ENCODE data around the gene CEACAM8. TPM values are rescaled to one million over a fixed set of nuclear protein-coding genes. Genes with fewer than 3 reads are reported as not detected.
A peak's percentile ranks its signal among the peaks of the same experiment; 100 is the strongest.
"Not testable (repeated sequence)": the region's sequence is repeated elsewhere in the genome, so short reads cannot be mapped to it uniquely, and the experiment has no call there.

CEACAM8 gene
- total and polyA plus RNA-seq, 7 experiments from 2014 or later, result 0.59 TPM; not detected in 6

GRCh38 chr19:42563352-42564210, 31.1 kb downstream of the CEACAM8 start:
- DNase-seq, result peak in 3 of 9 donors; percentile 4 to 26 (median 17)
- no peak overlapping the region for H3K27ac ChIP-seq (ENCODE audit: low read depth, low read length)

GRCh38 chr19:42561512-42561911, 33.2 kb downstream of the CEACAM8 start:
- H3K36me3 Mint-ChIP-seq, result no peaks in the 10 kb centered on the region
- H3K9me3 Mint-ChIP-seq, result peaks cover 0 to 1% (median 0%) of the 10 kb centered on the region in 11 donors
- ChIA-PET CTCF (no interaction called here), POLR2A (no interaction called here)
- no peak for DNase-seq
- H3K4me3 ChIP-seq (ENCODE audit: low read length), result no peak overlapping the region
- no peaks in the 10 kb centered on the region for H3K36me3 ChIP-seq (ENCODE audit: control insufficient read depth in 2 of 3, insufficient read depth in 3 of 3, low read length in 3 of 3)
- no peak overlapping the region for H3K27ac ChIP-seq (ENCODE audit: low read depth, low read length)
- H3K4me3 Mint-ChIP-seq, result no peak overlapping the region
- no peaks in the 10 kb centered on the region for H3K9me3 ChIP-seq (ENCODE audit: control insufficient read depth in 2 of 3, low read length in 3 of 3)
- peaks cover 10 to 32% (median 20%) of the 10 kb centered on the region in 5 donors for H3K27me3 Mint-ChIP-seq
- no peaks in the 10 kb centered on the region for H3K27me3 ChIP-seq (ENCODE audit: control insufficient read depth in 2 of 2, insufficient read depth in 2 of 2, low read length in 2 of 2)
- no peak overlapping the region for H3K27ac Mint-ChIP-seq
- no peak for ATAC-seq
- H3K4me1 Mint-ChIP-seq, result peaks cover 0 to 6% (median 0%) of the 10 kb centered on the region in 7 donors
- intact Hi-C loops (cut with micrococcal nuclease), result no loop called here
- H3K4me1 ChIP-seq (ENCODE audit: control insufficient read depth in 2 of 2, insufficient read depth in 2 of 2, low read length in 2 of 2), result no peaks in the 10 kb centered on the region

More at GRCh38 chr19:42563352-42564210, 31.1 kb downstream of the CEACAM8 start:
- H3K27ac Mint-ChIP-seq, result peak overlapping the region in 1 of 9 donors; percentile 42
- Histone ChIP-seq H3K9me3 (ENCODE audit: control insufficient read depth in 2 of 3, low read length in 3 of 3) (no peaks in the 10 kb centered on the region), H3K4me1 (ENCODE audit: control insufficient read depth in 2 of 2, insufficient read depth in 2 of 2, low read length in 2 of 2) (no peaks in the 10 kb centered on the region), H3K36me3 (ENCODE audit: control insufficient read depth in 2 of 3, insufficient read depth in 3 of 3, low read length in 3 of 3) (no peaks in the 10 kb centered on the region), H3K27me3 (ENCODE audit: control insufficient read depth in 2 of 2, insufficient read depth in 2 of 2, low read length in 2 of 2) (no peaks in the 10 kb centered on the region), H3K4me3 (ENCODE audit: low read length) (no peak overlapping the region)
- ATAC-seq, result peak; percentile 75
- ChIA-PET POLR2A (no interaction called here), CTCF (interaction anchor here (0.7 kb wide), 1 partner anchor 27 kb away, joined by 4 read pairs; no protein-coding TSS in a partner anchor)
- intact Hi-C loops (cut with micrococcal nuclease), result no loop called here
- H3K4me1 Mint-ChIP-seq, result peaks cover 0 to 9% (median 4%) of the 10 kb centered on the region in 7 donors
- H3K27me3 Mint-ChIP-seq, result peaks cover 5 to 24% (median 18%) of the 10 kb centered on the region in 5 donors
- H3K9me3 Mint-ChIP-seq, result no peaks in the 10 kb centered on the region
- no peaks in the 10 kb centered on the region for H3K36me3 Mint-ChIP-seq
- no peak overlapping the region for H3K4me3 Mint-ChIP-seq

GRCh38 chr19:42560731-42561130, 34.0 kb downstream of the CEACAM8 start:
- H3K9me3 ChIP-seq (ENCODE audit: control insufficient read depth in 2 of 3, low read length in 3 of 3), result no peaks in the 10 kb centered on the region
- intact Hi-C loops (cut with micrococcal nuclease), result no loop called here
- peaks cover 18 to 36% (median 21%) of the 10 kb centered on the region in 5 donors for H3K27me3 Mint-ChIP-seq
- POLR2A ChIA-PET, result no interaction called here
- no peaks in the 10 kb centered on the region for H3K4me1 ChIP-seq (ENCODE audit: control insufficient read depth in 2 of 2, insufficient read depth in 2 of 2, low read length in 2 of 2)
- H3K4me1 Mint-ChIP-seq, result peaks cover 0 to 9% (median 0%) of the 10 kb centered on the region in 7 donors
- CTCF ChIA-PET, result no interaction called here
- no peaks in the 10 kb centered on the region for H3K36me3 Mint-ChIP-seq
- H3K9me3 Mint-ChIP-seq, result peaks cover 0 to 1% (median 0%) of the 10 kb centered on the region in 11 donors
- peak overlapping the region in 1 of 9 donors; percentile 4 for H3K27ac Mint-ChIP-seq
- H3K4me3 Mint-ChIP-seq, result no peak overlapping the region
- ATAC-seq (no peak), DNase-seq (no peak)
- no peak overlapping the region for H3K4me3 ChIP-seq (ENCODE audit: low read length)
- no peaks in the 10 kb centered on the region for H3K27me3 ChIP-seq (ENCODE audit: control insufficient read depth in 2 of 2, insufficient read depth in 2 of 2, low read length in 2 of 2)
- H3K36me3 ChIP-seq (ENCODE audit: control insufficient read depth in 2 of 3, insufficient read depth in 3 of 3, low read length in 3 of 3), result no peaks in the 10 kb centered on the region
- H3K27ac ChIP-seq (ENCODE audit: low read depth, low read length), result no peak overlapping the region

GRCh38 chr19:42558450-42559150, 36.1 kb downstream of the CEACAM8 start:
- H3K4me3 ChIP-seq (ENCODE audit: low read length), result no peak overlapping the region
- Mint-ChIP-seq H3K9me3 (peaks cover 0 to 1% (median 0%) of the 10 kb centered on the region in 11 donors), H3K36me3 (no peaks in the 10 kb centered on the region), H3K4me1 (peaks cover 0 to 12% (median 0%) of the 10 kb centered on the region in 7 donors), H3K27ac (no peak overlapping the region), H3K4me3 (no peak overlapping the region), H3K27me3 (peaks cover 25 to 53% (median 30%) of the 10 kb centered on the region in 5 donors)
- ChIA-PET CTCF (no interaction called here), POLR2A (no interaction called here)
- H3K9me3 ChIP-seq (ENCODE audit: control insufficient read depth in 2 of 3, low read length in 3 of 3), result no peaks in the 10 kb centered on the region
- no peaks in the 10 kb centered on the region for H3K36me3 ChIP-seq (ENCODE audit: control insufficient read depth in 2 of 3, insufficient read depth in 3 of 3, low read length in 3 of 3)
- no peaks in the 10 kb centered on the region for H3K4me1 ChIP-seq (ENCODE audit: control insufficient read depth in 2 of 2, insufficient read depth in 2 of 2, low read length in 2 of 2)
- no peaks in the 10 kb centered on the region for H3K27me3 ChIP-seq (ENCODE audit: control insufficient read depth in 2 of 2, insufficient read depth in 2 of 2, low read length in 2 of 2)
- DNase-seq (no peak), ATAC-seq (no peak)
- intact Hi-C loops (cut with micrococcal nuclease), result no loop called here
- H3K27ac ChIP-seq (ENCODE audit: low read depth, low read length), result no peak overlapping the region

GRCh38 chr19:42557386-42557871, 37.3 kb downstream of the CEACAM8 start:
- H3K27ac Mint-ChIP-seq; H3K36me3 Mint-ChIP-seq; H3K4me3 Mint-ChIP-seq; H3K4me3 ChIP-seq (ENCODE audit: low read length); DNase-seq; intact Hi-C loops (cut with micrococcal nuclease); H3K36me3 ChIP-seq (ENCODE audit: control insufficient read depth in 2 of 3, insufficient read depth in 3 of 3, low read length in 3 of 3); H3K27ac ChIP-seq (ENCODE audit: low read depth, low read length); H3K9me3 Mint-ChIP-seq; H3K9me3 ChIP-seq (ENCODE audit: control insufficient read depth in 2 of 3, low read length in 3 of 3); H3K27me3 ChIP-seq (ENCODE audit: control insufficient read depth in 2 of 2, insufficient read depth in 2 of 2, low read length in 2 of 2); ATAC-seq; H3K4me1 ChIP-seq (ENCODE audit: control insufficient read depth in 2 of 2, insufficient read depth in 2 of 2, low read length in 2 of 2); CTCF ChIA-PET; POLR2A ChIA-PET: not testable (repeated sequence)
- Mint-ChIP-seq H3K27me3 (peaks cover 20 to 53% (median 29%) of the 10 kb centered on the region in 5 donors), H3K4me1 (peaks cover 0 to 14% (median 0%) of the 10 kb centered on the region in 7 donors)

- ChIA-PET CTCF (no interaction called here), POLR2A (no interaction called here)
- H3K9me3 ChIP-seq (ENCODE audit: control insufficient read depth in 2 of 3, low read length in 3 of 3), result no peaks in the 10 kb centered on the region
- H3K27me3 Mint-ChIP-seq, result peaks cover 20 to 45% (median 28%) of the 10 kb centered on the region in 5 donors
- H3K4me3 ChIP-seq (ENCODE audit: low read length), result no peak overlapping the region
- no peaks in the 10 kb centered on the region for H3K4me1 ChIP-seq (ENCODE audit: control insufficient read depth in 2 of 2, insufficient read depth in 2 of 2, low read length in 2 of 2)
- no peak overlapping the region for H3K27ac Mint-ChIP-seq
- H3K36me3 ChIP-seq (ENCODE audit: control insufficient read depth in 2 of 3, insufficient read depth in 3 of 3, low read length in 3 of 3), result no peaks in the 10 kb centered on the region
- H3K27ac ChIP-seq (ENCODE audit: low read depth, low read length), result no peak overlapping the region
- DNase-seq (no peak), ATAC-seq (no peak)
- H3K4me3 Mint-ChIP-seq, result no peak overlapping the region
- peaks cover 0 to 8% (median 0%) of the 10 kb centered on the region in 11 donors for H3K9me3 Mint-ChIP-seq
- H3K27me3 ChIP-seq (ENCODE audit: control insufficient read depth in 2 of 2, insufficient read depth in 2 of 2, low read length in 2 of 2), result no peaks in the 10 kb centered on the region
- H3K36me3 Mint-ChIP-seq, result peaks cover 0 to 4% (median 0%) of the 10 kb centered on the region in 5 donors
- intact Hi-C loops (cut with micrococcal nuclease), result no loop called here
- peaks cover 0 to 14% (median 0%) of the 10 kb centered on the region in 7 donors for H3K4me1 Mint-ChIP-seq
Observed at GRCh38 chr19:42555801-42556200, 38.9 kb downstream of the CEACAM8 start.
